Activated CD8-positive, alpha-beta memory T cell treated with anti-CD3 and anti-CD28 coated beads for 36 hours (primary cell): ENCODE results near the gene ATP2B3. TPM values are rescaled to one million over a fixed set of nuclear protein-coding genes. Genes with fewer than 3 reads are reported as not detected.
"Not testable (repeated sequence)": the region's sequence is repeated elsewhere in the genome, so short reads cannot be mapped to it uniquely, and the experiment has no call there.

Source experiments
- CTCF ChIA-PET: fragments of 350-600 bp; sonication (Branson Sonifier 250); formaldehyde crosslinking; loops from one replicate; lab custom pipeline; 2021; ENCODE audit warnings: antibody characterized with exemption; lab: Charles Lee
- POLR2A ChIA-PET: fragments of 350-600 bp; sonication (Branson Sonifier 250); formaldehyde crosslinking; loops from one replicate; lab custom pipeline; 2021; ENCODE audit warnings: antibody characterized with exemption; lab: Charles Lee
- total RNA-seq, 2 experiments: library from RNA; stranded (reverse); gene quantifications; one replicate each; pipeline ENCODE4 v1.2.3, GENCODE V29; 2021

ATP2B3 gene
- total RNA-seq, 2 experiments from 2014 or later: not detected

DNA sequence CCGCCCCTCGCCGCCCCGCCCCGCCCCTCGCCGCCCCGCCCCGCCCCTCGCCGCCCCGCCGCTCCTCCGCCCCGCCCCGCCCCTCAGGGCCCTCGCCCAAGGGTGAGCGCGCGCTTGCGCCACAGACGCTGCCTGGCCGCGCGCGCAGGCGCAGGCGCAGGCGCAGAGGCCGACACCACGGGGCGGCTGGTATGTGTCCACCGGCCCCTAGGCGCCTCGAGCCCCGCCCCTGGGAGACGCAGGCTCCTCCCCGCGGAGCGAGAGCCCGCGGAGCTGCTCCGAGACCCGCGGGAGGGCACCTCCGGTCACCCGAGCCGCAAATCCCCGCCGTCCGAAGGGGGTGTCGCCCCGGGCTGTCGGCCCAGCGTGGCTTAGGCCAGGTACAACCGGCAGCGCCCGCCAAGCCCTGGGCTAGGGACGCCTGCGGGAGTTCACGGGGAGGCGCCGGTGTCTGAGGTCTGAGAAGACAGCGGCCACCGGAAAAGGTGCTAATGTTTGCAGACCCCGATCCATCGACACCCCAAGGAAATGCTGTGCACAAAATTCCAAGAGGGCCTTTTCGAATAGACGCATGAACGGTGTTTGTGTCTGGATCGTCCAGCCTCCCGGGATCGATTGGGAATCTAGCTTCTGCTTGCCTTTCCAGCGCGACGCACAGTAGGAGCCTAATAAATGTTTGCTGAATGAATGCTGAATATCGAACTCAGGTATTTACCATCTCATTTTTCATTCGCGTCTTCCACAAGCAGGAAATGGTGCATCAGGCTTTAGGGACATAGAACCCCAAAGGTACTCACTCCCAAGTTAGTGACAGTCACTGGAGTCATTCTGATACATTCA is 82.0 kb downstream of the ATP2B3 start:
- CTCF ChIA-PET: interaction anchor here (0.8 to 1.7 kb wide), 2 partner anchors 10 to 68 kb away, joined by 3 to 8 read pairs; no protein-coding TSS in a partner anchor

DNA sequence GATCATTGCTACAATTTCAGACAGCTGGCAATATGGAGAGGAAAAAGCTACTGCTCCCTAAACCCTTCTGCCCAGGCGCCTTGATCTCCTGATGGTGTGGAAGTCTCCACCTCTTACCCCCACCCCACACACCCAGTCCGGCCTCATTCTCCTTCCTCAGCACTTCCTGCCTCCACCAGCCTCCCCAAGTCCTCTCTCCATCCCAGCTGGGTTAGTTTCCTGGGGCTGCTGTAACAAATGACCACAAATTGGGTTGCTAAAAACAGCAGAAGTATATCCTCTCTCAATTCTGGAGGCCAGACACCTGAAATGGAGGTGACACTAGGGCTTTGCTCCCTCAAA is 82.6 kb downstream of the ATP2B3 start:
- POLR2A ChIA-PET: no interaction called here
- CTCF ChIA-PET: interaction anchor here (0.8 to 1.7 kb wide), 3 partner anchors 9 to 129 kb away, joined by 3 to 8 read pairs (median 3); no protein-coding TSS in a partner anchor

More for the DNA sequence above, 82.0 kb downstream of the ATP2B3 start:
- POLR2A ChIA-PET: no interaction called here

DNA sequence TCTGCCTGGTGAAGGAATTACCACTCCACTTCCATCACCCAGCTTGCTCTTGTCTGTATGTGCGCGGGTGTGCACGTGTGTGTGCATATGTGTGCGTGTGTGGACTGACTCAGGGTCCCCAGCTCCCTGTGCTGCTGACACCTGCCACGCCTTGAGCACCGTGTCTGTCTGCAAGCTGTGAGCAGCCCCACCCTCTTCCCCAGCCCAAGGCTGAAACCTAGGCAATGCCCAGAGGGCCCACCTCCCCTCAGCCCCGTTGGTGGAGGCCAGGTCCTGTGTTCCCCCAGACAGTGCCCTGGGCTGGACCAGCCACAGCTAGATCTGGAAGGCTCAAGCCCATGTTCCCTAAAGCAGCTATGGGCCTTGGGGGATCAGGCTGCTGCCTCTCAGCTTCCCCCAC is 83.5 kb downstream of the ATP2B3 start:
- POLR2A ChIA-PET: no interaction called here

DNA sequence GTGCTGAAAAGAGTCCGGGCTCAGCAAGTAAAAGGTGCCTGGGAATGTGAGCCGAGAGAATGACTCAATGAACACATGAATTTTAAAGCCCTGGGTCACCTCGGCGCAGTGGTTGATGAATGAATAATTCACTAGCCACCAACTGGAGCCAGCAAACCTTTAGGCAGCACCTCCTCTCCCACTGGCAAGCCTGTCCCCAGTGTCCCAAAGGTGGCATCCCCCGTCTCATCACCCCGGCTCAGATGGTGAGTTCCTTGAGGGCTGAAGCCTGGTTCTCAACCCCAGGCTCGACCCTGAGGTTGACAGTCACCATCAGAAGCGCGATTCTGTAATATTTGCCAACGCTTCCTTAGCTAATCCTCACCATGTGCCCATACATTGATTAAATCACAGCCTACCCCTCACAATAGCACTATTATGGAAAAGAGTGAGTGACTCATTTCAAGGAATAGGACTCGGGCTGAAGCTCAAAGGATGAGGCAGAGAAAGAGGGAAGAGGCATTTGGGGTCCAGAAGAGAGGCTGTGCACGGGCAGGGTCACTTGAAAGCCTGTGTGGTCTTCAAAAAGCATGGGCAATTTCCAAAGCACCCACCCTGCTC is 84.2 kb downstream of the ATP2B3 start:
- CTCF ChIA-PET: no interaction called here
- POLR2A ChIA-PET: no interaction called here

More for the DNA sequence above, 83.5 kb downstream of the ATP2B3 start:
- CTCF ChIA-PET: interaction anchor here (0.9 to 1.7 kb wide), 2 partner anchors 8 to 130 kb away, joined by 3 to 8 read pairs; no protein-coding TSS in a partner anchor

DNA sequence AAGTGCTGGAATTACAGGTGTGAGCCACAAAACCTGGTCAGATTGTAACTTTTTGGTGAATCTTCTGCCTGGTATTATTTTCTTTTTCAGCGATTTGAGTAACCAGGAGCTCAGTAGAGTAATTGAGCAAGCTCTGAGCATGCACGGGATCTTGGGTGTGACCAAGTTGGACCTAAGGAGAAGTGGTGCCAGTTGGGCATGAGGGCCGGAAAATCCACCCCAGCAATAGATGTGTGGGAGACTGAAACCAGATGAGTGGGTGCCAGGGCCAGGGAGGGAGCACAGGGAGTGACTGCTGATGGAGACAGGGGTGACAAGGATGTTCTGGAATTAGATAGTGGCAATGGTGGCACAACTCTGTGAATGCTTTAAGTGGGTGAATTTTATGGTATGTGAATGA is 85.2 kb downstream of the ATP2B3 start:
- POLR2A ChIA-PET: no interaction called here
- CTCF ChIA-PET: no interaction called here

DNA sequence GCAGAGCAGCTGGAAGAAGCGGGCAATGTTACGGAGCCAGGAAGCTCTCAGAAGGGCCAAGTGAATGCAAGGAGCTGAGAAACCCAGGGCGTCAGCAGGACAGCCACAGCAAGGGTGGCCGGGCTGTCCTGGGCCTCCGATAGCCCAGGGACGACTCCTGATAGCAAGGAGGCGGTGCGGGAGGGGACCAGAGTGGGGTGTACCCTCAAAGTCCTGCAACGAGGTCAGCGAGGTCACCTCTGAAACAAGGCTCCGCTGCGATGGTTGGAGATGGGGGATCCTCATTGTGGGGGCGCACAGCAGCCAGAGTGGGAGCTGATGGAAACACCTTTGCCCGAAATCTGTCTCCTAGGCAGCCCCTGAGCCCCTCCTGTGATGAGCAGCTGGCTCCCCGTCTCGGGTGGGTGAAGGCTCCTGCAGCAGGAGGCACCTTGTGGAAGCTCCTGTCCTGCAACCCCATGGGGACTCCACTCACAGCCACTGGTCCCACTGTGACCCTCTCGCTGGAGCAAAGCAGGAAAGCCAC is 85.8 kb downstream of the ATP2B3 start:
- ChIA-PET CTCF (interaction anchor here (0.6 to 1.4 kb wide), 2 partner anchors 65 to 631 kb away, joined by 5 read pairs; no protein-coding TSS in a partner anchor), POLR2A (no interaction called here)

DNA sequence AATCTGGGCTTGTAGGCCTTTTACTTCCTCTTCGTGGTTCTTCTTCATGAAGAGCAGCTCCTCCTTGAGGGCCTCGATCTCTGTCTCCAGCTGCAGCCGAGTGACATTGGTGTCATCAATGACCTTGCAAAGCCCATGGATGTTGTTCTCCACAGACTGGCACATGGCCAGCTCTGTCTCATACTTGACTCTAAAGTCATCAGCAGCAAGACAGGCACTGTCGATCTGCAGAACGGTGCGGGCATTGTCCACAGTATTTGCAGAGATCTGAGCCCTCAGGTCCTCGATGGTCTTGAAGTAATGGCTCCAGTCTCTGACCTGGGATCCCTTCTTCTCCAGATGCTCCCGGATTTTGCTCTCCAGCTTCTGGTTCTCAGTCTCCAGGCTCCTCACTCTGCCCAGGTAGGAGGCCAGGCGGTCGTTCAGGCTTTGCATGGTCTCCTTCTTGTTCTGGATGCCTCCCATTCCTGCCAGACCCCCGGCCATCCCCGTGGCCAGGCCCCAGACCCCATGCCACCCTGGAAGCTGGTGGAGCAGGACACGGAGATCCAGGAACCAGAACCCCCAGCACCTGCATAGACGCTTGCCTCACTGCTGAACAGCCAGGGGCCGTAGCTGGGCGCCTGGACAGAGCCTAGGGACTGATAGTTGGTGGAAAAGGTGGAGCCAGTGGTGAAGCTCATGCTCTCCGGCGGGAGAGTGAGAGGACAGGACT is 87.4 kb downstream of the ATP2B3 start:
- POLR2A ChIA-PET: not testable (repeated sequence)
- CTCF ChIA-PET: interaction anchor here (1.4 kb wide), 1 partner anchor 64 kb away, joined by 5 read pairs; no protein-coding TSS in a partner anchor

DNA sequence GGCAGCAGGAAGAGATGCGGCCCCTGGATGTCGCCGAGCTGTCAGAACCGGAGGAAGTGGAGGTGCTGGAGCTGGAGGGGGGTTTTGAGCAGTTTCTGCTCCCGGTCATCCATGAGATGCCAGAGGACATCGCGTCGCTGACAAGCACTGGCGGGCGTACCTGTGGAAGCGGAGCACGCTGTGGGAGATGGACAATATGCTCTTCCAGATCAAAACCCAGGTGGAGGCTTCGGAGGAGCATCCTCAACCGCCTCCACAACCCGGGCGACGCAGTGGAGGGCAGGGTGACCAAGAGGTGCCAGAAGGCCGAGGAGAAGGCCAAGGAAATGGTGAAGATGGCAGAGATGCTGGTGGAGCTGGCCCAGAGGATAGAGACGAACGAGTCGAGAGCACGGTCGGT is 89.1 kb downstream of the ATP2B3 start:
- CTCF ChIA-PET: no interaction called here
- POLR2A ChIA-PET: no interaction called here

DNA sequence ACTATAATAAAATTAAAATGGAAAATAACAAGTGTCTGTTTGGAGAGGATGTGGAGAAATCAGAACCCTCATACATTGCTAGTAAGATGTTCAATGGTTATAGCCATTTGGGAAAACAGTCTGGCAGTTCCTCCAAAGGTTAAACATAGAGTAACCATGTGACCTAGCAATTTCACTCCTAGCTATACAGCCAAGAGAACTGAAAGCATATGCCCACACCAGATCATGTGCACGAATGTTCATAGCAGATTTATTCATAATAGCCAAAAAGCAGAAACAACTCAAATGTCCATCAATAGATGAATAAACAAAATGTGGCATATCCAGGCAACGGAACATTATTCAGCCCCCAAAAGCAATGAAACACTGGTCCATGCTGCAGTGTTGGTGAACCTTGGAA is 90.9 kb downstream of the ATP2B3 start:
- POLR2A ChIA-PET: no interaction called here
- CTCF ChIA-PET: no interaction called here

DNA sequence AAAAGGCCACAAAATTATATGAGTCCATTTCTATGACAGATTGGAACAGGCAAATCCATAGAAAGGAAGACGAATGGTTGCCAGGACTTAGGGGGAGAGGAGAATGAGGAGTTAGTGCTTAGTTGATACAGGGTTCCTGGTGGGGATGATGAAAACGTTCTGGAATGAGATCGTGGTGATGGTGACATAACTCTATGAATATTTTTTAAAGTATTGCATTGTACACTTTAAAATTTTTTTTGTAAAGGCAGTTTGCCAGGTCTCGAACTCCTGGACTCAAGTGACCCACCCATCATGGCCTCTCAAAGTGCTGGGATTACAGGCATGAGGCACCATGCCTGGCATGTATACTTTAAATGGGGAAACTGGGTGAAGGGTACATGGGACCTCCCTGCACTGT is 91.4 kb downstream of the ATP2B3 start:
- ChIA-PET CTCF (interaction anchor here (1.1 to 1.4 kb wide), 5 partner anchors 9 to 69 kb away, joined by 3 to 8 read pairs (median 4); no protein-coding TSS in a partner anchor), POLR2A (no interaction called here)

DNA sequence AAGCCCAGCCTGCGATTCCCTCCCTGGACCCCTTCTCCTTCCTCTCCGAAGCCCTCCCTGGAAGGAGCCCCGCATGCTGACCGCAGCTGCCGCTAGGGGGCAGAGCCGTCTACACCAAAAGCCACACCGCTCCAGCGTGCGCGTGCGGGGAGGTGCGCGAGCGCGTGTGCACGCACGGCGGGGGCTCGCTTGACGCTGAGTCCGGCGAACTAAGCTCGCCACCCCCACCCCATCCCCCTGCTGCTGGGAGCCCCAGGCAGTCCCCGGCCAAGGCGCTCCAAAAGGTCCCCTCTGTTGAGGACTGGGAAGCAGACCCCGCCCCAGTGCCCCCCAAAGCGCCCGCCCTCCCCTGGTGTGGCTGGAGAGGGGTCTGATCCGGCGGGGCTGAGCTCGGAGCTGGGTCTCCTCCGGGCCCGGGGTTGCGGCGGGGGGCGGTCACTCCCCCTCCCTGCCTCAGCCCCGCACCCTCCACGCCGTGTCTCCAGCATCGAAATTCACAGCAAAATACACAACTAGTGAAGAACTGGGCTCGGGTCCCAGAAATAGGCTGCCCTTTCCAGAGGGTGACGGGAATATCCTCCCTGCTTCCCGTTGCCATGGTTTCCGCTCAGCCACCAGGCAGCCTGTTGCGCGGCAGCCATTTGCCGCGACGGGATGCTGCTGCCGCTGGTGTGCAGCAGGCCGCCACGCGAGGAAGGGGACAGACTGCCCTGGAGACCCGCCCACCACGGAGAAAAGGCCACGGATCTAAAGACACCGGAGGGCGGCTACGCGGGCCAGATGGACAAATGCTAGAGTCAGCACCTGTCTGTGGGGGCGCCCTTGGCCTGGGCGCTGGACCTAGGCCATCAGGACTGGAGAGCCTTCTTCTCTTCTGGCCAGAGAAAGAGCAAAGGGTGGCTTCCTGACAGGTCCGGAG is 92.7 kb downstream of the ATP2B3 start:
- ChIA-PET POLR2A (no interaction called here), CTCF (interaction anchor here (0.7 to 1.4 kb wide), 8 partner anchors 10 to 70 kb away, joined by 3 to 8 read pairs (median 3); no protein-coding TSS in a partner anchor)

DNA sequence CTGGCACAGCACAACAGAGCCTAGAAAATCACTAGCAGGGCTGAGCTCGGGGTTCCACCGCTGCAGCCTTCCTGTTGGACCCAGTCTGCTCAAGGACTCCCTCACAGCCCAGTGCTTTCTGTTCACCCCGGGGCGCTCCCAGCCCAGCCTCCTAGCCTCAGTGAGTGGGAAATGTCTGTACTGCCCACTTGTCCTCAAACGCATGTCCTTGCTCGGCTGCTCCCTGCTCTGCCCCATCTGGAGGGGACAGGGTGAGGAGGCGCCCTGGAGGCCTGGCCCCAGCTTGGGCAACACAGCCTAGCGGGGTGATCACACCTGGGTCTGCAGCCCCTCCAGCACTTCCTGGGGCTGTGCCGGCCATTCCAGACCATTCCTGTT is 93.4 kb downstream of the ATP2B3 start:
- ChIA-PET CTCF (no interaction called here), POLR2A (no interaction called here)

DNA sequence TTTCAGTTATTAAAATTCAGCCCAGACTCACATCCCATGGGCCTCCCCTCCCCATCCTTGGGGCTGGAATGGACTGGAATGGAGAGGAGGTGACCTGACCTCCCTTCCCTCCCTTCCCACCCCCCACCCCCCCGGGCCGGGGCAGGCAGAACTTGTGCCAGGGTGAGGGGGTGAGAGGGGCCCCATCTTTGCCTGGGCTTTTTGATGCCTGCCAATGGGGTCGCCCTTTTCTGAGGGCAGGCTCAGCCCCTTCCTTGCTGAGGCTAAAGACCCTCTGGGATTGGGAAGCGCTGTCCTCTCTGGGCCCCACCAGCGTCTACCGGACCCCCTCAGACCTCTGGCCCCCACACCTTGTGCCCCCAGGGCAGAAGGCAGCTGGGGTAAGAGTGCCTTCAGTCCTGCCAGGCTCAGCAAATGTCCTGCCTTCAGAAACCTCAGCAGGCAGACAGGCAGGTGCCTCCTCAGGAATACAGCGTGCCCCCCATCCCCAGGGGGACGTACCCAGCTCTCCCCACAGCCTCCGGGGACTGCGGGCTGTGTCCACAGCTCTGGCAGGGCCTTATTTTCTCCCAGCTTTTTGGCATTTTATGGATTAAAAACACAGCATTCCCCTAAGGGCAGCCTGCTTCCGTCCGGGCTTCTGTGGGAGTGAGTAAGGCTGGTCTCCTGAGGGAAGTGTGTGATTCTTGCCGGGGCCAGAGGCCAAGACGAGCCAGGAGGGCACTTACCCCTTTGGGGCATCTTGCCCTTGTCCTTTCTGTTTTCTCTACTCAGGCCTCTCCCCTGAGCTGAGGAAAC is 94.1 kb downstream of the ATP2B3 start:
- CTCF ChIA-PET: interaction anchor here (0.6 to 1.5 kb wide), 2 partner anchors 56 to 100 kb away, joined by 4 read pairs; no protein-coding TSS in a partner anchor
- POLR2A ChIA-PET: no interaction called here

DNA sequence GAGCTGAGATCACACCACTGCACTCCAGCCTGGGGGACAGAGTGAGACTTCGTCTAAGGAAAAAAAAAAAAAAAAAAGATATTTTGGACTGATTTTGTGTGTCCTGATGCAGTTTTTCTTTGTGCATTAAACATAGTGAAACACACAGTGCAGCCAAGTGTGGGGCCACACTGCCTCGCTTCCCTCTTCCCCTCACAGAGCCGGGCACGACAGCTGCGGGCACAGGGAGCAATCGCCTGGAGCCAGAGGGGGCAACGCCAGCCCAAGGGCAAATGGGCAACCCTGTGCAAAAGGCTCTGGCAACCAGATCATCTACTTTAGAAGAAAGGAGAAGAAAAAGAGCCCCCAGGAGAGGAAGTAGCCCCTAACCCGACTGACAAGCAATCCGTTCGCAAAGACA is 95.0 kb downstream of the ATP2B3 start:
- ChIA-PET POLR2A (no interaction called here), CTCF (interaction anchor here (1.2 to 1.5 kb wide), 2 partner anchors 55 to 56 kb away, joined by 3 to 4 read pairs; no protein-coding TSS in a partner anchor)

DNA sequence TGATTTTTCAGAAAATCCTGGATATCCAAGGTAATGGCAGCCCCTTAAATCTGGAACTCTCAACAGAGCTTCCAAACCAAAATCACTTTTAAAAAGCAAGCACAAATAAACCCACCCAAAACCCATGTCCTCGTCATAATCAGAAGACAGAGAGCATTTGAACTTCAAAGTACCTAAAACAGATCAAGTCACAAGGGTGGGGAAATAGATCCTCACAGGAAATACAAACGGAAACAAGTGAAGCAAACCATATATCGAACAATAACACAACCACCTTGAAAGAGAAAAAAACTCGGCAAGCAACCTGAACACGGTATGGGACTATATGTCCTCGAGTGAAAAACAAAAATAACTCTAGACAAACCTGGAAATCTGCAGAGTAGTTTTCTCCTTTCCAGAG is 97.4 kb downstream of the ATP2B3 start:
- ChIA-PET POLR2A (no interaction called here), CTCF (no interaction called here)

DNA sequence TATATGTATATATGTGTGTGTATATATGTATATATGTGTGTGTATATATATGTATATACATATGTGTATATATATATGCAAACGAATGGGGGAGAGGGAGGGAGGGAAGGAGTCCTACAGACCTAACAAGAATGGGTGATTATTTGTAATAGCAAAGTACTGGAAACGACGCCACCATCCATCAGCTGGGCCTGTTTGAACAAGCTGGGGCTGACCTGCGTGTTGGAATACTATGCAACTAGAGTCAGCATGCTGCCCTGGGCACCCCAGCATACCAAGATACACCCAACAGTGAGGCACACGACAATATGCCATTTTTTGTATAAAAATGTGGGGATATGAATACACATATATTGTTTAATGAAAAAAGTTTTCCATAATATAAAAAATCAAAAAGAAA is 103.1 kb downstream of the ATP2B3 start:
- ChIA-PET CTCF (no interaction called here), POLR2A (no interaction called here)

DNA sequence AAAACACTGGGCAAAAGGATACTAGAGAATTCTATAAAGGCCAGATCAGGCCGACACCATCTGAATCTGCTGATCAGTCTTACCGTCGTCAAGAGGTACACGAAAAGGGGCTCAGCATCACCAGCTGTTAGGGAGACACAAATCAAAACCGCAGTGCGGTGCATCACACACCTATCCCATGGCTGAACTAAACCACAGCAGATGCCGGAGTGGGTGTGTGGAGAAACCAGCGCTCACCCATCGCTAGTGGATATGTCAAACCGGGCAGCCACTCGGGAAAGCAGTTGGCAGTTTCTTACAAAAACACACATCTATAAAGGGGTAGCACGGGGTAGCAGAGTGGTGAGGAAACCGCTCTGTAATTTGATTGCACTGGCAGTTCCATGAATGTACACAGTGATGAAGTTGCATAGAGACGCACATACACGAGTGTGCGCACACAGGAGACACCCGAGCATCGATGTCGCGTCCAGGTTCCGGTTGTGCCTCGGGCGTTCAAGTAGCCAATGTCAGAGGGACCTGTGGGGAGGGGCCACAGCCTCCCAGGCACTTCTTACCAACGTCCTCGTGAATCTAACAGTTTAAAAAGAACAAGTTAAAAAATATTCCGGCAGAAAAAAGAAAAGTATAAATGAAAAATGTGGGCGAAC is 104.6 kb downstream of the ATP2B3 start:
- ChIA-PET CTCF (interaction anchor here (0.8 kb wide), 1 partner anchor 13 kb away, joined by 3 read pairs; no protein-coding TSS in a partner anchor), POLR2A (no interaction called here)
